Loucy (cell line): ENCODE results near the gene LONP2.

Source experiments
- EZH2phosphoT487 ChIP-seq: fragments of 200-600 bp; IDR thresholded peaks from 2 replicates; pipeline ENCODE4 v1.6.1; 2018; ENCODE audit warnings: antibody characterized with exemption, mild to moderate bottlenecking, moderate library complexity, borderline replicate concordance
- TF ChIP-seq, protein P1 (sequence below): fragments of 200-600 bp; sonication (generic); conservative IDR thresholded peaks from 2 replicates; pipeline ENCODE4 v1.5.1; 2014; ENCODE audit warnings: mild to moderate bottlenecking, antibody characterized with exemption, low read length

DNA sequence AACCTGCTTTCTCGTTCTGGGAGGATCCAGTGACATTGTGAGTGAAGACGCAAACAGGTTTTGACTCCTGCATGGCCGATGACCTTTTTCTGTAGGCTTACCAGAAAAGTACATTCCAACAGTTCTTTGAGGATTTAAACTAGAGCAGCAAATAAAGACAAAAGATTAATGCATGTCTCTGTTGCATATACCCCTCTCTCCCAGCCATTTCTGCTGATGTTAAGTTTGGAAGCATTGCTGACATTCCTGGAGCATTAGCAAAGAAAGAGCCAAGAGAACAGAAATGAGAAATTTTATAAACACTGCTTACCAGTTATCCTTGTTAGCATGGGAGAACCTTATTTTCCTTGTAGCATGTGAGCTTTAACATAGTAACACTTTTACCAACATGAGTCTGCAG, 91.9 kb downstream of the LONP2 start:
- TF ChIP-seq, protein P1, sequence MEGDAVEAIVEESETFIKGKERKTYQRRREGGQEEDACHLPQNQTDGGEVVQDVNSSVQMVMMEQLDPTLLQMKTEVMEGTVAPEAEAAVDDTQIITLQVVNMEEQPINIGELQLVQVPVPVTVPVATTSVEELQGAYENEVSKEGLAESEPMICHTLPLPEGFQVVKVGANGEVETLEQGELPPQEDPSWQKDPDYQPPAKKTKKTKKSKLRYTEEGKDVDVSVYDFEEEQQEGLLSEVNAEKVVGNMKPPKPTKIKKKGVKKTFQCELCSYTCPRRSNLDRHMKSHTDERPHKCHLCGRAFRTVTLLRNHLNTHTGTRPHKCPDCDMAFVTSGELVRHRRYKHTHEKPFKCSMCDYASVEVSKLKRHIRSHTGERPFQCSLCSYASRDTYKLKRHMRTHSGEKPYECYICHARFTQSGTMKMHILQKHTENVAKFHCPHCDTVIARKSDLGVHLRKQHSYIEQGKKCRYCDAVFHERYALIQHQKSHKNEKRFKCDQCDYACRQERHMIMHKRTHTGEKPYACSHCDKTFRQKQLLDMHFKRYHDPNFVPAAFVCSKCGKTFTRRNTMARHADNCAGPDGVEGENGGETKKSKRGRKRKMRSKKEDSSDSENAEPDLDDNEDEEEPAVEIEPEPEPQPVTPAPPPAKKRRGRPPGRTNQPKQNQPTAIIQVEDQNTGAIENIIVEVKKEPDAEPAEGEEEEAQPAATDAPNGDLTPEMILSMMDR, result no peak
- TF ChIP-seq EZH2phosphoT487, result no peak
